SK-N-MC (cell line): ENCODE results near the gene FOXP4.

ENCODE experiments used
- DNase-seq: peaks from one replicate; pipeline ENCODE4 v3.0.0-alpha.2; 2011; ENCODE audit warnings: low read depth, low spot score
- H3K27ac ChIP-seq: fragments of 200-600 bp; sonication (generic); 2 replicates; pipeline ENCODE4 v1.5.1; 2016; ENCODE audit warnings: mixed run types
- H3K36me3 ChIP-seq: fragments of 200-600 bp; sonication (generic); 2 replicates; pipeline ENCODE4 v1.6.1; 2017; ENCODE audit warnings: antibody characterized with exemption, low read length, mixed read lengths; ENCODE audit not compliant: insufficient read depth
- H3K4me3 ChIP-seq: fragments of 200-600 bp; sonication (generic); 2 replicates; pipeline ENCODE4 v1.5.1; 2016
- H3K9ac ChIP-seq: fragments of 200-600 bp; sonication (generic); 2 replicates; pipeline ENCODE4 v1.8.0; 2017; ENCODE audit warnings: mixed run types, mixed read lengths; ENCODE audit not compliant: insufficient read length
- H3K9me3 ChIP-seq: fragments of 200-600 bp; sonication (generic); 2 replicates; pipeline ENCODE4 v1.6.1; 2017; ENCODE audit warnings: low read depth, mild to moderate bottlenecking, antibody characterized with exemption, low read length, moderate library complexity, mixed read lengths
- EZH2 ChIP-seq: fragments of 200-600 bp; sonication (generic); IDR thresholded peaks from one replicate; pipeline ENCODE4 v1.6.1; 2017; ENCODE audit warnings: antibody characterized with exemption
- FOXP2 ChIP-seq: optimal IDR thresholded peaks from 2 replicates; pipeline ENCODE3; 2011; ENCODE audit warnings: mild to moderate bottlenecking, moderate library complexity; ENCODE audit not compliant: insufficient read depth; ENCODE audit errors: extremely low read length, control extremely low read depth
- POLR2AphosphoS5 ChIP-seq: IDR thresholded peaks from 2 replicates; pipeline ENCODE4 v1.6.1; 2012; ENCODE audit warnings: mild to moderate bottlenecking, low read depth, low read length, borderline replicate concordance

The FOXP4 gene

GRCh38 chr6:41578217-41579087 lies 32.3 kb downstream of the FOXP4 start:
- peak overlapping the region; percentile 84 for H3K27ac ChIP-seq
- no peaks in the 10 kb centered on the region for H3K9me3 ChIP-seq
- peak overlapping the region; percentile 58 for H3K4me3 ChIP-seq
- no peak for DNase-seq
- peak overlapping the region; percentile 20 for H3K9ac ChIP-seq
- no peaks in the 10 kb centered on the region; the same call in 1 of the 2 replicates for H3K36me3 ChIP-seq
- TF ChIP-seq POLR2AphosphoS5, result no peak
- no peak for TF ChIP-seq EZH2
- no peak for TF ChIP-seq FOXP2

DNA sequence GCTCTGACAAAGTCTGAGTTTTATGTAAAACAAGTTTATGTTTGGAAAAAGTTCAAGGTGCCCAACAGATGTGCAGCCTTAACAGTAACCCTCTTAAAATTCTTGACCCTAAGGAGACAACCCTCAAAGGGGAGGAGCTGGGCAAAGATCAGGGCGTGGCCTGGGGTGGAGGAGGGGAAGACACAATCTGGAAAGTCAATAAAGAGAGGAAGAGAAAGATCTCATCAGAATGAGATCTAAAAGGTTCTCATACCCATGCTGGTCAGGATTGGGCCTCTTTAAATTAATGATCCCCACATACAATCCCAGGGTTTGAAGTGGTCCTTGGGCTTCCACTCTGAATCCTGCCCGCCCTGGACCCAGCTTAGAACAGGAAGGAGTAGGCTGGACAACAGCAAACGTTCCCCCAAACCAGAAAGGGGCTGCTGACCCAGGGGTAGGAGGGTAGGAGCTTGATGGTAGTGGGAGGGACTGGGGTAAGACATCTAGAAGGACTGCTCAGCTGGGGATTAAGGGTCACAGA lies 33.0 kb downstream of the FOXP4 start:
- Histone ChIP-seq H3K27ac (peak overlapping the region; percentile 84), H3K9ac (peak overlapping the region; percentile 20), H3K4me3 (peak overlapping the region; percentile 58), H3K36me3 (no peaks in the 10 kb centered on the region), H3K9me3 (no peaks in the 10 kb centered on the region)
- DNase-seq, result no peak
- TF ChIP-seq POLR2AphosphoS5 (no peak), EZH2 (no peak), FOXP2 (no peak)

DNA sequence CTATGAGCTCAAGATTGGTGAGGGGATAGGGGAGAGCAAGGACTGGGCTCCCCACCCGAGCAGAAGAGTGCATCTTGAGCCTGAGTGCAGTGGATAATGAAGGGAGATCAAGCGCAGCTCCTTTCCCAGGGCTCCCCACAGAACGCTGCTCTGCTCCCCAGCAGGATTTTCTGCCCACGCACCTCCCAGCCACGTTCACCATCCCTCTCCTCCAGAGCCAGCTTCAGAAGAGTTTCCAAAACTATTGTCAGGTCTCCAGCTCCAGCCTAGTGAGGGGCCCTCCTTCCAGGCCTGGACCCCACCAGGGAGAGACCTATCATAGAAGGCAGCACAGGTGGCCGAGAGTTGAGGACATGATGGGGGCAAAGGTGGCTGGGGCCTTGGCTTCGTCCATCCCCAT lies 34.5 kb downstream of the FOXP4 start:
- Histone ChIP-seq H3K36me3 (peaks cover 4% of the 10 kb centered on the region; the same call in 1 of the 2 replicates), H3K9me3 (no peaks in the 10 kb centered on the region), H3K27ac (no peak overlapping the region), H3K4me3 (no peak overlapping the region), H3K9ac (no peak overlapping the region)
- no peak for DNase-seq
- no peak for TF ChIP-seq EZH2
- TF ChIP-seq POLR2AphosphoS5, result no peak
- TF ChIP-seq FOXP2, result no peak

- no peak overlapping the region for H3K9ac ChIP-seq
- TF ChIP-seq FOXP2 (no peak), POLR2AphosphoS5 (no peak), EZH2 (no peak)
- H3K9me3 ChIP-seq, result no peaks in the 10 kb centered on the region
- H3K4me3 ChIP-seq, result no peak overlapping the region
- DNase-seq, result no peak
- peaks cover 4% of the 10 kb centered on the region; the same call in 1 of the 2 replicates for H3K36me3 ChIP-seq
- no peak overlapping the region for H3K27ac ChIP-seq
These were observed 35.3 kb downstream of the FOXP4 start for GRCh38 chr6:41581381-41581991.

GRCh38 chr6:41582540-41582939 lies 36.4 kb downstream of the FOXP4 start:
- Histone ChIP-seq H3K27ac (no peak overlapping the region), H3K9me3 (no peaks in the 10 kb centered on the region), H3K36me3 (peaks cover 6% of the 10 kb centered on the region; the same call in 1 of the 2 replicates), H3K4me3 (no peak overlapping the region), H3K9ac (no peak overlapping the region)
- TF ChIP-seq EZH2 (no peak), POLR2AphosphoS5 (no peak), FOXP2 (no peak)
- no peak for DNase-seq

DNA sequence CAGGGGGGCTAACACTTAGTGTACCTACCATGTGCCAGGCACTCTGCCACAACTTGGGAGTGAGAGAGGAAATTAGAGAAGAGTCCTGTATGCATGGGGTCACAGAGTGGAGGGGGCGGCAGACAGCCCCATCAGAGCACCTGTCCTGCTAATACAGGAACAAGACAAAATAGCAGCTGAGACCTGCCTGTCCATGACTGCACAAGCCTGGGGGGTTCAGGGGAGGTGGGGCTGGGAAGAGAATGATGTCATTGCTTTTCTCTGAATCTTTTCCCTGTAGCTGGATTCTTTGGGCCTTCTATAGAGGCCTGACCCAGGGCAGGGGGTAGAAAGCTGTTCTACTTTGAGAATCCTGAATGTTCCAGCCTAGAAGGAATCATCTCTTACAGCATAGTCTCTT lies 37.4 kb downstream of the FOXP4 start:
- no peak overlapping the region for H3K27ac ChIP-seq
- H3K36me3 ChIP-seq, result peaks cover 8% of the 10 kb centered on the region; the same call in 1 of the 2 replicates
- H3K9ac ChIP-seq, result no peak overlapping the region
- no peak for DNase-seq
- no peak overlapping the region for H3K4me3 ChIP-seq
- no peaks in the 10 kb centered on the region for H3K9me3 ChIP-seq
- TF ChIP-seq EZH2, result no peak
- no peak for TF ChIP-seq FOXP2
- TF ChIP-seq POLR2AphosphoS5, result no peak

GRCh38 chr6:41584205-41584604 lies 38.0 kb downstream of the FOXP4 start:
- Histone ChIP-seq H3K4me3 (no peak overlapping the region), H3K9ac (no peak overlapping the region), H3K36me3 (peaks cover 8% of the 10 kb centered on the region; the same call in 1 of the 2 replicates), H3K27ac (no peak overlapping the region), H3K9me3 (no peaks in the 10 kb centered on the region)
- TF ChIP-seq FOXP2, result no peak
- TF ChIP-seq POLR2AphosphoS5, result no peak
- TF ChIP-seq EZH2, result no peak
- DNase-seq, result no peak

DNA sequence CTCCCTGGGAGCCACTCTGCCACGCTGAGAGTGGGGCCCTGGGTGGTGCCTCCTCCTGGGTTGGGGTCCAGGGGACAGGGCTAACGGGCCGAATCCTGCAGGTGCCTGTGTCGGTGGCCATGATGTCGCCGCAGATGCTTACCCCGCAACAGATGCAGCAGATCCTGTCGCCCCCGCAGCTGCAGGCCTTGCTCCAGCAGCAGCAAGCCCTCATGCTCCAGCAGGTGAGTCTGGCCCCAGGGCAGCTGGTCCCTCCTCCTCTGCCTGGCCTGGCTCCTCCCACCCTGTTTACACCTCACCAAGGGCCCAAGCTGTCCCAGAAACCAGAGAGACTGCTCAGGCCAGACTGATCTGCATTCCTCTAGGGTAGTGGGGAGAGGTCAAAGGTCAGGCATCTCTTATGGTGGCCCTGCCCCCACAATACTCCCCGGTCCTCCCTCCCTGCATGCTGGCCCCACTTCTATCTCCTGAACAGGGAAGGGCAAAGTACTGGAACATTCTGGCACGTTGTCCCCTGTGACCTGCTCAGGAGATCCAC lies 38.6 kb downstream of the FOXP4 start:
- no peak overlapping the region for H3K27ac ChIP-seq
- no peak for DNase-seq
- peaks cover 8% of the 10 kb centered on the region; the same call in 1 of the 2 replicates for H3K36me3 ChIP-seq
- TF ChIP-seq EZH2 (no peak), POLR2AphosphoS5 (no peak), FOXP2 (no peak)
- H3K9ac ChIP-seq, result no peak overlapping the region
- no peak overlapping the region for H3K4me3 ChIP-seq
- H3K9me3 ChIP-seq, result no peaks in the 10 kb centered on the region
